ENCODE measurements around the gene DUSP19.

Gene DUSP19

DNA sequence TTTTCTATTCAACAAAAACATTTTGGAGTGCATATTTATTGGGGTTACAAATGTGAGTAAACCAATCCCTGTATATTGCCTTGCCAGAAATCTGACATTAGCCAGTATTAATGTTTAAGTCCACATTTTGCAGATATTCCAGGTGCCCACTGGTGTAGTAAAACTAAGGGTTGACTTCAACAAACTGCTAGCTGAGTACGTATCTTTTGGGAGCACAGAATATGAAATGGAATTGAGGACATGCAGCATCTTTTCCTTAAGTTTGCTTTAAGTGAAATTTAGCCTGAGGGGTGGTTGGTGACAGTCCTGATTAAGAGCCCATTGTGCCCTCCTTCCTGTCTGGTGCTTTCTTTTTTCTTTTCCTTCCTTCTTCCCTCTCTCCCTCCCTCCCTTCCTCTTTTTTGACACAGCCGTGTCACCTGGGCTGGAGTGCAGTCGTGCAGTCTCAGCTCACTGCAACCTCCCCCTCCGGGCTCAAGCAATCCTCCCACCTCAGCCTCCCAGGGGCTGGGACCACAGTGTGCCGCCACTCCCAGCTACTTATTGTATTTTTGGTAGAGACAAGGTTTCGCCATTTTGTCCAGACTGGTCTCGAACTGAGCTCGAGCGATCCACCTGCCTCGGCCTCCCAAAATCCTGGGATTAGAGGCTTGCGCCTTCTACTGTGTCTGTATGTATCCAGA is 47.3 kb downstream of the DUSP19 start:
- peak; percentile 9 for DNase-seq (ENCODE audit: low spot score)

DNA sequence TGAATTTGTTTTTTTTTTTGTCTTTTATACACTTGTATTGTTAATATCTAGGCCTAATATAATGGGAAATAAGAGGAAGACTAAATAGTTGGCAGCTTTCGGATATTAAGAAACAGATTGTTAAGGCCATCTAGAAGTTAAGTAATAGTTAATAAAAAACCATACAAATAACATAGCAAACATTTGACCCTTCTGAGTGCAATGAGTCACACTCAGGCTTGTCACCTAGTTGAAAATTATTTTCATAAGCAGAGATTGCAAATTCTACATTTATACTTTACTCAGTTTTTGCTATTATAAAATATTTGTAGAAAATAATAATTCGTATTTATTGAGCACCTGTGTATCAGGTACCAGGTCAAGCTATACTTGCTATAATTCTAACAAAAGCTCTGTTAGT is 48.1 kb downstream of the DUSP19 start:
- DNase-seq (ENCODE audit: low spot score), result no peak

GRCh38 chr2:183134016-183134415 is 55.5 kb downstream of the DUSP19 start:
- DNase-seq (ENCODE audit: low spot score), result no peak

DNA sequence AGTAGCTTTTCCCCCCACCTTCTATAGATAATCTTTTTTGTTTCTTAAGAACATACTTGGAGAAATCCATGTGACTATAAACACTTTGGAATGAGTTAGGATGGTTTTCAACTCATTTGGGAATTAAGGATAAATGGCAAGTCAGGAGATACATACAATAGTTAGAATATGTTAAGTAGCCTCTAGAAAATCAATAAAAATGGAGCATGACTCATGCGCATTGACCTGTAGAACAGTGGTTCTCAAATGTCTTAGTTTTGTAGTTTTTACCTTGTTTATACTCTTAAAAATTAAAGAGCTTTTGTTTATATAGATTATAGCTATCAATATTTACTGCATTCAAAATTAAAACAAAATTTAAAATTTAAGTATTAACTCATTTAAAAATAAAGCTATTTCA is 70.4 kb downstream of the DUSP19 start:
- no peak for DNase-seq (ENCODE audit: low spot score)

DNA sequence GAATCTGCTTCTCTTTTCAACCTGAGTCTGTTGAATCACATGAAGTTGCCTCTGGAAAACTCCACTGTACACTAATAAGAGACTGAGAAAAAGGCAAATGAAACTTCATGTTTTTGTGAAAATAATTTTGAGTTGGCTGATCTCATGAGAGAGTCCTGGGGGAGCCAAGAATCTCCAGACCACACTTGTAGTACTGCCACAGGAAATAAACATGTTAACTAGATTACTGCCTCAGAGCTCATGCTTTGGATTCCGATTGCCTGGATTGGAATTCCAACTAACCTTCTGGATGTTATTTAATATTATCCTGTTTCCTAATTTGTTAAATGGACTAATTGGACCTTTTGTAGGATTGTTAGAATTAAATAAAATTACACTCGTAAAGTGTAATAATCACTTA is 70.9 kb downstream of the DUSP19 start:
- DNase-seq (ENCODE audit: low spot score), result no peak

Data from NAMALWA (cell line).